GM19351 (cell line): ENCODE data around the gene ATP6V1G3.
"Not testable (repeated sequence)": the region's sequence is repeated elsewhere in the genome, so short reads cannot be mapped to it uniquely, and the experiment has no call there.

Experiments
- ATAC-seq: cut with Tn5 transposase; IDR thresholded peaks from one replicate; pipeline ENCODE4 v1.9.1; 2021; ENCODE audit warnings: mild to moderate bottlenecking, moderate library complexity; ENCODE audit not compliant: unreplicated experiment

The ATP6V1G3 gene

GRCh38 chr1:198498103-198498385, 42.4 kb downstream of the ATP6V1G3 start:
- no peak for ATAC-seq

GRCh38 chr1:198497326-198498102, 43.0 kb downstream of the ATP6V1G3 start:
- peak; percentile 59 for ATAC-seq

GRCh38 chr1:198496216-198497143, 44.0 kb downstream of the ATP6V1G3 start:
- ATAC-seq = no peak

GRCh38 chr1:198495631-198496030, 44.8 kb downstream of the ATP6V1G3 start:
- no peak for ATAC-seq

- no peak for ATAC-seq
Observed at GRCh38 chr1:198494658-198495103, 45.8 kb downstream of the ATP6V1G3 start.

GRCh38 chr1:198494139-198494538, 46.3 kb downstream of the ATP6V1G3 start:
- ATAC-seq = no peak

- no peak for ATAC-seq
Observed at GRCh38 chr1:198493329-198493728, 47.2 kb downstream of the ATP6V1G3 start.

GRCh38 chr1:198492872-198493271, 47.6 kb downstream of the ATP6V1G3 start:
- ATAC-seq = no peak

GRCh38 chr1:198491596-198491995, 48.9 kb downstream of the ATP6V1G3 start:
- ATAC-seq = no peak

- ATAC-seq = no peak
Observed at GRCh38 chr1:198491028-198491427, 49.5 kb downstream of the ATP6V1G3 start.

- ATAC-seq = no peak
Observed at GRCh38 chr1:198490224-198490623, 50.3 kb downstream of the ATP6V1G3 start.

GRCh38 chr1:198486903-198487302, 53.6 kb downstream of the ATP6V1G3 start:
- no peak for ATAC-seq

- ATAC-seq = no peak
Observed at GRCh38 chr1:198483645-198484044, 56.8 kb downstream of the ATP6V1G3 start.

- no peak for ATAC-seq
Observed at GRCh38 chr1:198483006-198483405, 57.5 kb downstream of the ATP6V1G3 start.

GRCh38 chr1:198481661-198482060, 58.8 kb downstream of the ATP6V1G3 start:
- ATAC-seq = no peak

GRCh38 chr1:198480876-198481275, 59.6 kb downstream of the ATP6V1G3 start:
- no peak for ATAC-seq

- ATAC-seq = not testable (repeated sequence)
Observed at GRCh38 chr1:198477354-198477753, 63.1 kb downstream of the ATP6V1G3 start.
